ENCODE results near the gene LONP1.
"Not testable (repeated sequence)": the region's sequence is repeated elsewhere in the genome, so short reads cannot be mapped to it uniquely, and the experiment has no call there.

LONP1 gene

DNA sequence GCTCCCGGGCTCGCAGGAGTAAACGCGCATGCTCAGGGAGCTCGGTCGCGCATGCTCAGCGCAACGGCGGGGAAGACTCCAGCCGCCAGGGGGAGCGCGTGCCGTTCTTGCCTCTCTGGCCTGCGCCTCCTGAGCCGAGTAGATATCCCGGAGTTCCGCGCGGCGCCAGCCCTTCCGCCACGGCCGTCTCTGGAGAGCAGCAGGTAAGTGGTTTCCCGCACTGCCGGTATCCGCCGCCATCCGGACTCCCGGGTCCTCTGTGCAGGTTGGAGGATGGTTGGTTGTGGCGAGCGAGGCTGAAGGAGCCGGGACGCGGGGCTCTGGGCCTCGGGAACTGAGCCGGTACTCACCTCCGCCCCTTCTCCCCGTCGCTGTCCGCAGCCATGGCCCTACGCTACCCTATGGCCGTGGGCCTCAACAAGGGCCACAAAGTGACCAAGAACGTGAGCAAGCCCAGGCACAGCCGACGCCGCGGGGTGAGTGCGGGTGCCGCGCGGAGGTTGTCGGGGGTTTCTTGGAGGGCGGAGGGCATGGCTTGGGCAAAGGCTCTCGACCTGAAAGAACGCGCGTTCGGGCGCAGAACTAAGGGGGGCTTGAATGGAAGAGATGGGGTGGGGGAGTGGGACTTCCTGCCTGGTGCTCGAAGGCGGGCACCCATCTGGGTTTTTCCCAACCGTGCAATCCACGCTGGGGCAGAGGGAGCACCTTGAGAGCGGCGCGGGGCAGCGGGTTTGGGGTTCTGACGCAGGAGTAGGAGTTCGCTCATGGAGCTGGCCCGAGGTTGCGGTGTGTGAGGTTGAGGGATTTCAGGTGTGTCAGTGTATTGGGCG is 29.6 kb downstream of the LONP1 start, which contains the start of gene RPL36:
Gene RPL36, plus strand, starts transcription at position 171 of the 830 bp plus-strand sequence. Its CDS starts 213 bp downstream, at position 384.
- no peak for FAIRE-seq
- TF ChIP-seq CTCF (IDR thresholded peaks at IDR 0.05; ENCODE audit: insufficient read depth, missing control alignments): peak; percentile 93
- peak; percentile 96 for DNase-seq (ENCODE audit: insufficient read length, low spot score)

- FAIRE-seq; DNase-seq (ENCODE audit: insufficient read length, low spot score): not testable (repeated sequence)
Observed at GRCh38 chr19:5688262-5688881, 31.6 kb downstream of the LONP1 start.

GRCh38 chr19:5687360-5688198 is 32.4 kb downstream of the LONP1 start:
- no peak for FAIRE-seq
- TF ChIP-seq CTCF (IDR thresholded peaks at IDR 0.05; ENCODE audit: insufficient read depth, missing control alignments): no peak
- DNase-seq (ENCODE audit: insufficient read length, low spot score): no peak

DNA sequence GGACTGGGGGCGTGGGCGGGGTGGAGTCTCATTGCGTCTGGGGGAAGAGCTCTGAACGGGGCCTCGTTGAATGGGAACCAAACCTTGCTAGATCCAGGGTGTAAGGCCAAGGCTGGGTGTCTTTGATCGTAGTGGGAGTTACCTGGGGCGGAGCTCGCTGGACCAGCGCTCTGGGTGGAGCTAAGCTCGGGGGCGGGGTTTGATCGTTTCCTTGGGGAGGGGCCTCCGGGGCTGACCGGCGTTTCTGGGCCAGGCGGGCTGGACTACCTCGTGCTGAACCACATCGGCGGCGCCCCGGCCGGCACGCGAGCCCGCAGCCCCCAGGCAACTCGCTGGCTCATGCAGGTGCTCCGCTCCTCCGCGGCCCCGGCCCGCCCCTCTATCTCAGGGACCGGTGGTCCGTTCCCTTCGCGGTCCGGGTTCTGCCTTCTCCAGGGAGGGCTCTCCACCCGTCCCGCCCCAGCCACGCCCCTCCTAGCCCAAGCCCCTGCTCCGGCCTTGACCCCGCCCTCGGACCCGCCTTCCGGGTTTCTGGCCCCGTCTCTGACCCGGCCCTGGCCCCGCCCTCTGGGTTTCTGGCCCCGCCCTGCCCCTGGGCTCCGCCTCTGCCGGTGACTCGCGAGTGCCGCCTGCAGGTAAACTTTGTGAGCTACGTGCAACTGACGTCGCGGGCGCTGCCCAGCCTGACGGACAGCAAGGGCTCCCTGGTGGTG is 33.1 kb downstream of the LONP1 start:
- DNase-seq (ENCODE audit: insufficient read length, low spot score): peak; percentile 91
- FAIRE-seq: no peak

DNA sequence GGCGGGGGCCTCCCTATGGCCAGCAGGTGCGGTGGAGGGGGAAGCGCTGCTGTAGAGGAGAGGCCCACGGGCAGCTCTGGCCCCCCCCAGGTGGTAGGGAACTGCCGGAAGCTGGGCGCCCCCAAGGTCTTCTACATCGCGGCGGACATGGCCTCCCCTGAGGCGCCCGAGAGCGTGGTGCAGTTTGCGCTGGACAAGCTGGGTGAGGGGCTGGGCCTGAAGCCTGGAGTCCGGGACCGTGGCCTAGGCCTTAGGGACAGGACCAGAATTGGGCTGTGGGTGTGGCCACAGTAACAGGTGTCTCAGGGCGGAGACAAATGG is 33.7 kb downstream of the LONP1 start:
- no peak for TF ChIP-seq CTCF (IDR thresholded peaks at IDR 0.05; ENCODE audit: insufficient read depth, missing control alignments)
- FAIRE-seq: no peak
- DNase-seq (ENCODE audit: insufficient read length, low spot score): no peak

More for the DNA sequence above, 33.1 kb downstream of the LONP1 start:
- peak; percentile 59 for TF ChIP-seq CTCF (IDR thresholded peaks at IDR 0.05; ENCODE audit: insufficient read depth, missing control alignments)

- no peak for TF ChIP-seq CTCF (IDR thresholded peaks at IDR 0.05; ENCODE audit: insufficient read depth, missing control alignments)
- FAIRE-seq: no peak
- no peak for DNase-seq (ENCODE audit: insufficient read length, low spot score)
Observed at GRCh38 chr19:5684694-5685430, 35.1 kb downstream of the LONP1 start.

All from D721Med (cell line).